OCI-LY3 (cell line): ENCODE measurements around the gene DOP1B.

Experiments
- H2AFZ ChIP-seq: fragments of 200-600, 300-600 bp; shearing (Covaris generic); 2 replicates; pipeline ENCODE4 v1.6.0; 2014; ENCODE audit warnings: antibody characterized with exemption, low read depth, low read length
- H3K27ac ChIP-seq: fragments of 200-600, 300-600 bp; sonication (generic); 2 replicates; pipeline ENCODE4 v1.5.1; 2014; ENCODE audit warnings: mild to moderate bottlenecking, low read length, moderate library complexity, mixed read lengths
- H3K27me3 ChIP-seq: fragments of 200-600, 300-600 bp; sonication (generic); 2 replicates; pipeline ENCODE4 v1.6.1; 2014; ENCODE audit warnings: low read depth, low read length, mixed read lengths
- H3K36me3 ChIP-seq: fragments of 200-600, 300-600 bp; sonication (generic); replicated peaks from 2 replicates; pipeline ENCODE3; 2014; ENCODE audit warnings: low read depth, low read length, mixed read lengths
- H3K4me1 ChIP-seq: fragments of 300-600, 200-600 bp; sonication (generic); 2 replicates; pipeline ENCODE4 v1.6.1; 2014; ENCODE audit warnings: low read length, mixed read lengths
- H3K4me2 ChIP-seq: fragments of 200-600, 300-600 bp; sonication (generic); 2 replicates; pipeline ENCODE4 v1.6.1; 2014; ENCODE audit warnings: low read length, mixed read lengths
- H3K4me3 ChIP-seq: fragments of 300-600, 200-600 bp; sonication (generic); 2 replicates; pipeline ENCODE4 v1.5.1; 2014; ENCODE audit warnings: antibody characterized with exemption, mild to moderate bottlenecking, low read length, moderate library complexity
- H3K79me2 ChIP-seq: fragments of 300-600, 200-600 bp; shearing (Covaris generic); 2 replicates; pipeline ENCODE4 v1.6.1; 2014; ENCODE audit warnings: mild to moderate bottlenecking, low read length, mixed read lengths
- H3K9ac ChIP-seq: fragments of 300-600, 200-600 bp; shearing (Covaris generic); 2 replicates; pipeline ENCODE4 v1.6.0; 2014; ENCODE audit warnings: mild to moderate bottlenecking, low read length, moderate library complexity
- H3K9me3 ChIP-seq: fragments of 200-600, 300-600 bp; shearing (Covaris generic); 2 replicates; pipeline ENCODE4 v1.6.1; 2014; ENCODE audit warnings: low read length, mixed read lengths; ENCODE audit not compliant: insufficient read depth
- H4K20me1 ChIP-seq: fragments of 200-600, 300-600 bp; sonication (generic); 2 replicates; pipeline ENCODE4 v1.6.1; 2016; ENCODE audit warnings: low read length, mixed read lengths; ENCODE audit not compliant: insufficient read depth
- CTCF ChIP-seq: fragments of 200-600, 300-600 bp; sonication (generic); IDR thresholded peaks from 2 replicates; pipeline ENCODE4 v1.5.1; 2014; ENCODE audit warnings: antibody characterized with exemption, low read length, low read depth
- EZH2phosphoT487 ChIP-seq: fragments of 200-600 bp; shearing (Covaris generic); IDR thresholded peaks from 2 replicates; pipeline ENCODE4 v1.6.1; 2018; ENCODE audit warnings: antibody characterized with exemption, mixed run types, low read depth

DOP1B gene

DNA sequence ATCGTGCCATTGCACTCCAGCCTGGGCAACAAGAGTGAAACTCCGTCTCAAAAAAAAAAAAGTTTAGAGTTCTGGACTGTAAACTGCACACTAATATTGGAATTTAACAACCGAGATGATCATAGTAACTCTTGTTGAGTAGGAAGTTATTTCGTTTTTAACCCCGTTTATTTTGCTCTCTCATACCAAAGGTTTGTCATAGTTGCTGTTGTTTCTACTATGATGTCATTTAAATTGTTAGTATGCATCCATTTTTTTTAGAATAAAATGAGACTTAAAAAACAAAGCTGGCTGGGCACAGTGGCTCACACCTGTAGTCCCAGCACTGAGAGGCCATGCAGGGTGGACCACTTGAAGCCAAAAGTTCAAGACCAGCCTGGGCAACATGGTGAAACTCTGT, 49.3 kb downstream of the DOP1B start:
- Histone ChIP-seq H3K27me3 (no peaks in the 10 kb centered on the region), H4K20me1 (no peaks in the 10 kb centered on the region), H3K9me3 (no peaks in the 10 kb centered on the region), H3K4me2 (no peak overlapping the region), H2AFZ (no peak overlapping the region), H3K4me1 (peaks cover 51% of the 10 kb centered on the region), H3K9ac (no peak overlapping the region), H3K4me3 (no peak overlapping the region), H3K79me2 (no peaks in the 10 kb centered on the region), H3K27ac (no peak overlapping the region), H3K36me3 (peaks cover 3% of the 10 kb centered on the region)
- TF ChIP-seq EZH2phosphoT487 (no peak), CTCF (no peak)
